Astrocyte (in vitro differentiated cells and primary cell): ENCODE data around the gene SNED1. TPM values are rescaled to one million over a fixed set of nuclear protein-coding genes. Genes with fewer than 3 reads are reported as not detected.

ENCODE experiments used
- DNase-seq: peaks from one replicate; pipeline ENCODE4 v3.0.0-alpha.2; 2010; ENCODE audit warnings: low read depth
- FAIRE-seq: peaks from 2 replicates; lab custom pipeline; 2011; peaks lifted over from hg19 to GRCh38; lab: Jason Lieb, UNC
- H2AFZ ChIP-seq: 2 replicates; pipeline ENCODE4 v1.6.0; 2012; ENCODE audit warnings: low read depth, low read length, inconsistent platforms
- H3K27ac ChIP-seq: 2 replicates; pipeline ENCODE4 v1.5.1; 2011; ENCODE audit warnings: low read depth, low read length, inconsistent platforms
- H3K27me3 ChIP-seq: 2 replicates; pipeline ENCODE4 v1.6.0; 2011; ENCODE audit warnings: low read length, inconsistent platforms; ENCODE audit not compliant: insufficient read depth
- H3K36me3 ChIP-seq: 2 replicates; pipeline ENCODE4 v1.5.1; 2011; ENCODE audit warnings: low read length, inconsistent platforms; ENCODE audit not compliant: insufficient read depth
- H3K4me1 ChIP-seq: 2 replicates; pipeline ENCODE4 v1.5.1; 2011; ENCODE audit warnings: low read length, inconsistent platforms; ENCODE audit not compliant: insufficient read depth
- H3K4me2 ChIP-seq: 2 replicates; pipeline ENCODE4 v1.6.0; 2012; ENCODE audit warnings: low read length, inconsistent platforms
- H3K4me3 ChIP-seq: 2 replicates; pipeline ENCODE4 v1.5.1; 2011; ENCODE audit warnings: low read depth, mild to moderate bottlenecking, low read length, inconsistent platforms; ENCODE audit not compliant: insufficient read depth
- H3K79me2 ChIP-seq: 2 replicates; pipeline ENCODE4 v1.6.0; 2012; ENCODE audit warnings: mild to moderate bottlenecking, low read length, inconsistent platforms; ENCODE audit not compliant: insufficient read depth
- H3K9ac ChIP-seq: 2 replicates; pipeline ENCODE4 v1.6.0; 2012; ENCODE audit warnings: mild to moderate bottlenecking, low read length, inconsistent platforms
- H3K9me3 ChIP-seq: 2 replicates; pipeline ENCODE4 v1.5.1; 2012; ENCODE audit warnings: low read depth, mild to moderate bottlenecking, low read length, inconsistent platforms; ENCODE audit not compliant: insufficient read depth
- H4K20me1 ChIP-seq: 2 replicates; pipeline ENCODE4 v1.6.0; 2012; ENCODE audit warnings: low read length, inconsistent platforms; ENCODE audit not compliant: insufficient read depth
- H3K27ac Mint-ChIP-seq: one replicate; pipeline ENCODE4 v1.8.0; 2021; ENCODE audit warnings: mild to moderate bottlenecking, mixed read lengths; ENCODE audit not compliant: unreplicated experiment
- H3K27me3 Mint-ChIP-seq: one replicate; pipeline ENCODE4 v1.8.0; 2021; ENCODE audit warnings: low read depth, mixed read lengths; ENCODE audit not compliant: unreplicated experiment
- H3K36me3 Mint-ChIP-seq: one replicate; pipeline ENCODE4 v1.8.0; 2021; ENCODE audit warnings: low read depth, mixed read lengths; ENCODE audit not compliant: unreplicated experiment
- H3K4me1 Mint-ChIP-seq: one replicate; pipeline ENCODE4 v1.8.0; 2021; ENCODE audit warnings: low read depth, mixed read lengths; ENCODE audit not compliant: unreplicated experiment
- H3K4me3 Mint-ChIP-seq: one replicate; pipeline ENCODE4 v1.8.0; 2021; ENCODE audit warnings: mild to moderate bottlenecking, moderate library complexity, mixed read lengths; ENCODE audit not compliant: unreplicated experiment
- H3K9me3 Mint-ChIP-seq: one replicate; pipeline ENCODE4 v1.8.0; 2021; ENCODE audit warnings: mild to moderate bottlenecking, mixed read lengths; ENCODE audit not compliant: unreplicated experiment
- CTCF ChIP-seq: IDR thresholded peaks from 2 replicates; pipeline ENCODE4 v1.5.1; 2011; ENCODE audit warnings: low read depth, mild to moderate bottlenecking, inconsistent platforms, low read length, moderate library complexity; ENCODE audit not compliant: insufficient read depth
- EZH2 ChIP-seq: IDR thresholded peaks from 2 replicates; pipeline ENCODE4 v1.6.1; 2012; ENCODE audit warnings: mild to moderate bottlenecking, low read length, inconsistent platforms; ENCODE audit not compliant: insufficient read depth
- total RNA-seq: library from RNA; stranded (reverse); gene quantifications from 2 replicates; pipeline ENCODE4 v1.2.1, GENCODE V29; 2021

The SNED1 gene
- total RNA-seq, 1 donor from 2014 or later, result 0.23 TPM

GRCh38 chr2:241037498-241037897 is 39.1 kb downstream of the SNED1 start:
- Histone ChIP-seq H2AFZ (no peak overlapping the region), H3K9me3 (no peaks in the 10 kb centered on the region), H3K27ac (no peak overlapping the region), H3K9ac (no peak overlapping the region), H3K4me2 (no peak overlapping the region), H3K4me3 (no peak overlapping the region), H3K27me3 (peaks cover 7% of the 10 kb centered on the region), H4K20me1 (peaks cover 3% of the 10 kb centered on the region), H3K36me3 (no peaks in the 10 kb centered on the region), H3K79me2 (no peaks in the 10 kb centered on the region), H3K4me1 (peaks cover 7% of the 10 kb centered on the region)
- Mint-ChIP-seq H3K36me3 (peaks cover 2% of the 10 kb centered on the region), H3K4me3 (no peak overlapping the region), H3K27me3 (peaks cover 72% of the 10 kb centered on the region), H3K27ac (no peak overlapping the region), H3K4me1 (no peaks in the 10 kb centered on the region), H3K9me3 (peaks cover 2% of the 10 kb centered on the region)
- TF ChIP-seq CTCF (no peak), EZH2 (no peak)
- FAIRE-seq, result no peak
- DNase-seq, result no peak

- H3K27ac Mint-ChIP-seq, result no peak overlapping the region
- TF ChIP-seq EZH2, result no peak
These were observed 40.2 kb downstream of the SNED1 start for GRCh38 chr2:241038374-241039180.

GRCh38 chr2:241039416-241039815 is 41.0 kb downstream of the SNED1 start:
- H3K27me3 Mint-ChIP-seq, result peaks cover 75% of the 10 kb centered on the region
- Histone ChIP-seq H3K4me3 (no peak overlapping the region), H2AFZ (no peak overlapping the region), H3K9ac (no peak overlapping the region), H3K36me3 (no peaks in the 10 kb centered on the region), H3K27ac (no peak overlapping the region), H3K79me2 (no peaks in the 10 kb centered on the region), H3K4me2 (no peak overlapping the region), H3K4me1 (peaks cover 7% of the 10 kb centered on the region), H4K20me1 (peaks cover 3% of the 10 kb centered on the region), H3K9me3 (no peaks in the 10 kb centered on the region), H3K27me3 (peaks cover 11% of the 10 kb centered on the region)
- no peak overlapping the region for H3K4me3 Mint-ChIP-seq
- peaks cover 2% of the 10 kb centered on the region for H3K36me3 Mint-ChIP-seq
- DNase-seq, result no peak
- H3K4me1 Mint-ChIP-seq, result no peaks in the 10 kb centered on the region
- no peak for FAIRE-seq
- no peak for TF ChIP-seq CTCF
- no peak for TF ChIP-seq EZH2
- H3K9me3 Mint-ChIP-seq, result no peaks in the 10 kb centered on the region
- no peak overlapping the region for H3K27ac Mint-ChIP-seq

More at GRCh38 chr2:241038374-241039180, 40.2 kb downstream of the SNED1 start:
- Histone ChIP-seq H3K9ac (no peak overlapping the region), H4K20me1 (peaks cover 3% of the 10 kb centered on the region), H3K4me3 (no peak overlapping the region), H3K27ac (no peak overlapping the region), H3K79me2 (no peaks in the 10 kb centered on the region), H3K4me1 (peaks cover 7% of the 10 kb centered on the region), H3K4me2 (no peak overlapping the region), H3K27me3 (peaks cover 11% of the 10 kb centered on the region), H3K9me3 (no peaks in the 10 kb centered on the region), H3K36me3 (no peaks in the 10 kb centered on the region), H2AFZ (no peak overlapping the region)
- FAIRE-seq (no peak), DNase-seq (no peak)
- no peaks in the 10 kb centered on the region for H3K9me3 Mint-ChIP-seq
- no peak overlapping the region for H3K4me3 Mint-ChIP-seq
- H3K4me1 Mint-ChIP-seq, result no peaks in the 10 kb centered on the region
- peaks cover 72% of the 10 kb centered on the region for H3K27me3 Mint-ChIP-seq
- H3K36me3 Mint-ChIP-seq, result peaks cover 2% of the 10 kb centered on the region
